ENCODE results near the gene ARHGAP15.

The ARHGAP15 gene

GRCh38 chr2:143280097-143280757, 151.0 kb downstream of the ARHGAP15 start:
- DNase-seq: no peak

- no peak for DNase-seq
Measured at GRCh38 chr2:143282684-143283083, 153.5 kb downstream of the ARHGAP15 start.

GRCh38 chr2:143284087-143284675, 155.0 kb downstream of the ARHGAP15 start:
- no peak for DNase-seq

GRCh38 chr2:143289025-143289424, 159.8 kb downstream of the ARHGAP15 start:
- no peak for DNase-seq

GRCh38 chr2:143290221-143290620, 161.0 kb downstream of the ARHGAP15 start:
- no peak for DNase-seq

GRCh38 chr2:143294068-143294467, 164.8 kb downstream of the ARHGAP15 start:
- DNase-seq: no peak

GRCh38 chr2:143296089-143296488, 166.9 kb downstream of the ARHGAP15 start:
- DNase-seq: no peak

- no peak for DNase-seq
Measured at GRCh38 chr2:143297182-143297581, 168.0 kb downstream of the ARHGAP15 start.

- no peak for DNase-seq
Measured at GRCh38 chr2:143300536-143300935, 171.3 kb downstream of the ARHGAP15 start.

- DNase-seq: no peak
Measured at GRCh38 chr2:143311426-143311825, 182.2 kb downstream of the ARHGAP15 start.

GRCh38 chr2:143312441-143312840, 183.2 kb downstream of the ARHGAP15 start:
- DNase-seq: no peak

GRCh38 chr2:143313861-143314260, 184.6 kb downstream of the ARHGAP15 start:
- DNase-seq: no peak

- no peak for DNase-seq
Measured at GRCh38 chr2:143321994-143322393, 192.8 kb downstream of the ARHGAP15 start.

GRCh38 chr2:143329288-143329687, 200.1 kb downstream of the ARHGAP15 start:
- no peak for DNase-seq

GRCh38 chr2:143333168-143333791, 204.1 kb downstream of the ARHGAP15 start:
- no peak for DNase-seq

- no peak for DNase-seq
Measured at GRCh38 chr2:143333847-143334246, 204.6 kb downstream of the ARHGAP15 start.

GRCh38 chr2:143334837-143335236, 205.6 kb downstream of the ARHGAP15 start:
- no peak for DNase-seq

GRCh38 chr2:143336719-143337210, 207.5 kb downstream of the ARHGAP15 start:
- DNase-seq: no peak

- no peak for DNase-seq
Measured at GRCh38 chr2:143341478-143341877, 212.3 kb downstream of the ARHGAP15 start.

GRCh38 chr2:143344780-143345179, 215.6 kb downstream of the ARHGAP15 start:
- DNase-seq: no peak

- DNase-seq: no peak
Measured at GRCh38 chr2:143345887-143346787, 216.9 kb downstream of the ARHGAP15 start.

GRCh38 chr2:143347271-143347695, 218.1 kb downstream of the ARHGAP15 start:
- DNase-seq: no peak

- no peak for DNase-seq
Measured at GRCh38 chr2:143347901-143348414, 218.7 kb downstream of the ARHGAP15 start.

Data from activated CD8-positive, alpha-beta memory T cell treated with anti-CD3 and anti-CD28 coated beads for 24 hours (primary cell).